Activated T-cell treated with anti-CD3 and anti-CD28 coated beads, Interleukin-2, amount 50 U/mL, for 72 hours (primary cell): ENCODE results near the gene PMEPA1. TPM values are rescaled to one million over a fixed set of nuclear protein-coding genes. Genes with fewer than 3 reads are reported as not detected.
A peak's percentile ranks its signal among the peaks of the same experiment; 100 is the strongest.

Experiments used
- ATAC-seq, 2 donors: fragments of 150-1000 bp; cut with Tn5 transposase; replicated peaks in 1 of 2; 2 replicates each; pipeline ENCODE4 v1.10.0; 2021; ENCODE audit warnings: moderate library complexity in 2 of 2, mild to moderate bottlenecking in 1 of 2
- DNase-seq, 2 donors: peaks; one replicate each; pipeline ENCODE4 v3.0.0; 2021 to 2022; ENCODE audit warnings: mixed read lengths in 1 of 2
- H3K27ac Mint-ChIP-seq: one replicate; pipeline ENCODE4 v1.8.0; 2022; ENCODE audit warnings: mild to moderate bottlenecking, moderate library complexity, mixed read lengths
- H3K27me3 Mint-ChIP-seq: one replicate; pipeline ENCODE4 v1.8.0; 2022; ENCODE audit warnings: low read depth, mixed read lengths
- H3K36me3 Mint-ChIP-seq, 2 donors: one replicate each; pipeline ENCODE4 v1.8.0; 2022; ENCODE audit warnings: mixed read lengths in 2 of 2, mild to moderate bottlenecking in 1 of 2; ENCODE audit not compliant: insufficient read depth in 2 of 2
- H3K4me1 Mint-ChIP-seq: one replicate; pipeline ENCODE4 v1.8.0; 2022; ENCODE audit warnings: low read depth, mixed read lengths
- H3K4me3 Mint-ChIP-seq, 2 donors: one replicate each; pipeline ENCODE4 v1.8.0; 2022; ENCODE audit warnings: mild to moderate bottlenecking in 2 of 2, mixed read lengths in 2 of 2, moderate library complexity in 2 of 2
- H3K9me3 Mint-ChIP-seq, 2 donors: one replicate each; pipeline ENCODE4 v1.8.0; 2022; ENCODE audit warnings: mixed read lengths in 2 of 2
- total RNA-seq, 2 donors: library from RNA; stranded (reverse); gene quantifications; one replicate each; pipeline ENCODE4 v1.2.3, GENCODE V29; 2022

Gene PMEPA1
- 1 to 10 TPM; 4.3 to 4.6 TPM for total RNA-seq

GRCh38 chr20:57709823-57710799 is at the start of gene PMEPA1:
TSS of gene PMEPA1 (minus strand) at chr20:57710015. CDS start at chr20:57709582, 433 bp downstream.
- peaks cover 2 to 3% of the 10 kb centered on the region in 2 donors for H3K36me3 Mint-ChIP-seq
- H3K27me3 Mint-ChIP-seq, result peaks cover 18% of the 10 kb centered on the region
- DNase-seq (peak; percentile 93 to 94), ATAC-seq (peak; percentile 89 to 92)
- peaks cover 23% of the 10 kb centered on the region for H3K4me1 Mint-ChIP-seq
- H3K9me3 Mint-ChIP-seq, result no peaks in the 10 kb centered on the region
- peak within 1 kb of the TSS; percentile 84 to 93 for H3K4me3 Mint-ChIP-seq
- peak within 1 kb of the TSS; percentile 54 for H3K27ac Mint-ChIP-seq

- ATAC-seq, result no peak
- Mint-ChIP-seq H3K9me3 (no peaks in the 10 kb centered on the region), H3K4me3 (no peak overlapping the region), H3K27ac (no peak overlapping the region), H3K27me3 (peaks cover 34% of the 10 kb centered on the region), H3K4me1 (no peaks in the 10 kb centered on the region), H3K36me3 (no peaks in the 10 kb centered on the region)
- DNase-seq, result no peak
Observed at GRCh38 chr20:57757767-57758166, 48.0 kb upstream of the PMEPA1 start.

- DNase-seq, result no peak
- no peak overlapping the region for H3K4me3 Mint-ChIP-seq
- no peaks in the 10 kb centered on the region for H3K9me3 Mint-ChIP-seq
- no peaks in the 10 kb centered on the region for H3K36me3 Mint-ChIP-seq
- H3K27ac Mint-ChIP-seq, result no peak overlapping the region
- peaks cover 25% of the 10 kb centered on the region for H3K27me3 Mint-ChIP-seq
- no peaks in the 10 kb centered on the region for H3K4me1 Mint-ChIP-seq
- ATAC-seq, result no peak
Observed at GRCh38 chr20:57756921-57757320, 47.1 kb upstream of the PMEPA1 start.

- no peak for ATAC-seq
- H3K36me3 Mint-ChIP-seq, result no peaks in the 10 kb centered on the region
- H3K27ac Mint-ChIP-seq, result peak overlapping the region; percentile 13
- no peaks in the 10 kb centered on the region for H3K9me3 Mint-ChIP-seq
- peaks cover 27% of the 10 kb centered on the region for H3K27me3 Mint-ChIP-seq
- no peak overlapping the region for H3K4me3 Mint-ChIP-seq
- DNase-seq, result no peak
- H3K4me1 Mint-ChIP-seq, result no peaks in the 10 kb centered on the region
Observed at GRCh38 chr20:57756213-57756612, 46.4 kb upstream of the PMEPA1 start.

GRCh38 chr20:57755609-57756008 is 45.8 kb upstream of the PMEPA1 start:
- no peak for ATAC-seq
- Mint-ChIP-seq H3K27ac (no peak overlapping the region), H3K9me3 (no peaks in the 10 kb centered on the region), H3K4me3 (no peak overlapping the region), H3K4me1 (no peaks in the 10 kb centered on the region), H3K36me3 (no peaks in the 10 kb centered on the region), H3K27me3 (peaks cover 32% of the 10 kb centered on the region)
- DNase-seq, result no peak

GRCh38 chr20:57754190-57754589 is 44.4 kb upstream of the PMEPA1 start:
- Mint-ChIP-seq H3K27me3 (peaks cover 35% of the 10 kb centered on the region), H3K27ac (no peak overlapping the region), H3K9me3 (no peaks in the 10 kb centered on the region), H3K4me3 (no peak overlapping the region), H3K4me1 (peaks cover 3% of the 10 kb centered on the region), H3K36me3 (peaks cover 0 to under 1% of the 10 kb centered on the region in 2 donors)
- ATAC-seq (no peak), DNase-seq (no peak)

GRCh38 chr20:57753332-57754164 is 43.7 kb upstream of the PMEPA1 start:
- Mint-ChIP-seq H3K9me3 (no peaks in the 10 kb centered on the region), H3K4me1 (peaks cover 9% of the 10 kb centered on the region), H3K4me3 (no peak overlapping the region), H3K36me3 (peaks cover 0 to 2% of the 10 kb centered on the region in 2 donors), H3K27ac (no peak overlapping the region), H3K27me3 (peaks cover 39% of the 10 kb centered on the region)
- no peak for DNase-seq
- ATAC-seq, result no peak

- peaks cover 0 to 2% of the 10 kb centered on the region in 2 donors for H3K36me3 Mint-ChIP-seq
- no peak for ATAC-seq
- H3K4me3 Mint-ChIP-seq, result no peak overlapping the region
Observed at GRCh38 chr20:57751411-57751810, 41.6 kb upstream of the PMEPA1 start.

GRCh38 chr20:57749869-57750268 is 40.1 kb upstream of the PMEPA1 start:
- H3K36me3 Mint-ChIP-seq, result peaks cover 0 to 2% of the 10 kb centered on the region in 2 donors
- ATAC-seq, result no peak

More at GRCh38 chr20:57751411-57751810, 41.6 kb upstream of the PMEPA1 start:
- H3K9me3 Mint-ChIP-seq, result no peaks in the 10 kb centered on the region
- peaks cover 14% of the 10 kb centered on the region for H3K4me1 Mint-ChIP-seq
- peaks cover 47% of the 10 kb centered on the region for H3K27me3 Mint-ChIP-seq
- no peak overlapping the region for H3K27ac Mint-ChIP-seq
- DNase-seq, result no peak

GRCh38 chr20:57749131-57749690 is 39.4 kb upstream of the PMEPA1 start:
- no peak for DNase-seq
- H3K4me1 Mint-ChIP-seq, result peaks cover 14% of the 10 kb centered on the region
- ATAC-seq, result peak in 1 of 2 donors; percentile 48
- H3K9me3 Mint-ChIP-seq, result no peaks in the 10 kb centered on the region
- H3K27ac Mint-ChIP-seq, result peak overlapping the region; percentile 63
- peaks cover 32% of the 10 kb centered on the region for H3K27me3 Mint-ChIP-seq
- peaks cover 0 to 2% of the 10 kb centered on the region in 2 donors for H3K36me3 Mint-ChIP-seq
- peak overlapping the region; percentile 76 to 80 for H3K4me3 Mint-ChIP-seq

More at GRCh38 chr20:57749869-57750268, 40.1 kb upstream of the PMEPA1 start:
- H3K27ac Mint-ChIP-seq, result no peak overlapping the region
- peaks cover 14% of the 10 kb centered on the region for H3K4me1 Mint-ChIP-seq
- no peak overlapping the region for H3K4me3 Mint-ChIP-seq
- no peak for DNase-seq
- H3K9me3 Mint-ChIP-seq, result no peaks in the 10 kb centered on the region
- H3K27me3 Mint-ChIP-seq, result peaks cover 37% of the 10 kb centered on the region

GRCh38 chr20:57748601-57749130 is 38.9 kb upstream of the PMEPA1 start:
- peak overlapping the region; percentile 76 to 80 for H3K4me3 Mint-ChIP-seq
- no peaks in the 10 kb centered on the region for H3K9me3 Mint-ChIP-seq
- DNase-seq, result peak; percentile 52 to 59
- H3K36me3 Mint-ChIP-seq, result peaks cover 0 to 2% of the 10 kb centered on the region in 2 donors
- H3K27me3 Mint-ChIP-seq, result peaks cover 32% of the 10 kb centered on the region
- ATAC-seq, result peak; percentile 91
- peaks cover 14% of the 10 kb centered on the region for H3K4me1 Mint-ChIP-seq
- peak overlapping the region; percentile 63 for H3K27ac Mint-ChIP-seq

- DNase-seq (no peak), ATAC-seq (no peak)
- no peaks in the 10 kb centered on the region for H3K9me3 Mint-ChIP-seq
- H3K27me3 Mint-ChIP-seq, result peaks cover 32% of the 10 kb centered on the region
- H3K27ac Mint-ChIP-seq, result no peak overlapping the region
- no peak overlapping the region for H3K4me3 Mint-ChIP-seq
- peaks cover 19% of the 10 kb centered on the region for H3K4me1 Mint-ChIP-seq
- H3K36me3 Mint-ChIP-seq, result peaks cover 0 to 2% of the 10 kb centered on the region in 2 donors
Observed at GRCh38 chr20:57747861-57748481, 38.2 kb upstream of the PMEPA1 start.
